DND-41 (cell line): Measurements from ENCODE around the gene OR2V2.

Experiments
- CTCF ChIP-seq: IDR thresholded peaks from 2 replicates; pipeline ENCODE4 v1.5.1; 2012; ENCODE audit warnings: borderline replicate concordance, low read length, moderate library complexity, mild to moderate bottlenecking; ENCODE audit not compliant: poor library complexity, severe bottlenecking; ENCODE audit errors: extremely low read depth
- EZH2 ChIP-seq: IDR thresholded peaks from 3 replicates; pipeline ENCODE4 v1.6.1; 2012; ENCODE audit warnings: borderline replicate concordance, low read depth, mild to moderate bottlenecking, moderate library complexity, low read length, inconsistent platforms; ENCODE audit not compliant: severe bottlenecking

GRCh38 chr5:181161534-181162175 is 14.3 kb downstream of the OR2V2 start:
- no peak for TF ChIP-seq CTCF
- no peak for TF ChIP-seq EZH2
